ENCODE results near the gene IL12B.

DNA sequence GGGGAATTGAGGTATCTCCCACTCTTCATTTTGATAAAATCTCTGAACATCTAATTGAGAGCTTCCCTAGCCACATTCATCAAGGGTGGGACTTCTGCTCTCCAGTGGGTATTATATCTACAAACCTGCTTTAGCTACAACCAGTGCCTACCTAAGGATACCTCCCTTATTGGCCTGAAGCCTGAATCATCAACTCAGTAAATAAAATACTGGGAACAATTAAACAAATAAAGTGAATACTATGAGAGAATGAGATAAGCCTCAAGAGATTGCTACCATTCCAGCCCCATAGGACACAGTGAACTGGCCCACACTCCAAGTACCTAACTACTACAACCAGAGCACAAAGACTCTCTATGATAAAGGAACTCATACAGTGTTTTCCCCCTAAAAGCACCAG is 47.4 kb upstream of the IL12B start:
- TF ChIP-seq POLR2AphosphoS5 (IDR thresholded peaks at IDR 0.05), result no peak
- TF ChIP-seq, protein P1, sequence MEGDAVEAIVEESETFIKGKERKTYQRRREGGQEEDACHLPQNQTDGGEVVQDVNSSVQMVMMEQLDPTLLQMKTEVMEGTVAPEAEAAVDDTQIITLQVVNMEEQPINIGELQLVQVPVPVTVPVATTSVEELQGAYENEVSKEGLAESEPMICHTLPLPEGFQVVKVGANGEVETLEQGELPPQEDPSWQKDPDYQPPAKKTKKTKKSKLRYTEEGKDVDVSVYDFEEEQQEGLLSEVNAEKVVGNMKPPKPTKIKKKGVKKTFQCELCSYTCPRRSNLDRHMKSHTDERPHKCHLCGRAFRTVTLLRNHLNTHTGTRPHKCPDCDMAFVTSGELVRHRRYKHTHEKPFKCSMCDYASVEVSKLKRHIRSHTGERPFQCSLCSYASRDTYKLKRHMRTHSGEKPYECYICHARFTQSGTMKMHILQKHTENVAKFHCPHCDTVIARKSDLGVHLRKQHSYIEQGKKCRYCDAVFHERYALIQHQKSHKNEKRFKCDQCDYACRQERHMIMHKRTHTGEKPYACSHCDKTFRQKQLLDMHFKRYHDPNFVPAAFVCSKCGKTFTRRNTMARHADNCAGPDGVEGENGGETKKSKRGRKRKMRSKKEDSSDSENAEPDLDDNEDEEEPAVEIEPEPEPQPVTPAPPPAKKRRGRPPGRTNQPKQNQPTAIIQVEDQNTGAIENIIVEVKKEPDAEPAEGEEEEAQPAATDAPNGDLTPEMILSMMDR (IDR thresholded peaks at IDR 0.05), result no peak
